ENCODE results near the gene AKAP13. TPM values are rescaled to one million over a fixed set of nuclear protein-coding genes. Genes with fewer than 3 reads are reported as not detected.

The AKAP13 gene
- polyA plus RNA-seq, 1 experiment, result 13.6 TPM

DNA sequence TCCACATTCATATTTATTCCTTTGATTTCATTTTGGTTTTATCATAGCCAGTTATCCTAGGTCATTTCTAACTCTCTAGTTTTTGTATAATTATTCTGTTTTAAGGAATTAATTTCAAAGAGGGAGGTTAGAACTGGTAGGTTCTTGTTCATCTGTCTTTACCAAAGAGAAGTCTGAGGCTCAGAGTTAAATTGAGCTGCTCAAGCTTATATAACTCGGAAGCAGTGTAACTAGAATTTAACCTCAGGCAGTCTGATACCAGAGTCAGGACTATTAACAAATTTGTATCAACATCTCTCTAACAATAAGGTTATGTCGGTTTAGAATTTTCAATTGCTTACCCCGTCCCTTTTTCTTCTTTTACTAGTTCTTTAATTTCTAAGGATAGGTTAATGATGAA lies 84.1 kb downstream of the AKAP13 start:
- Histone ChIP-seq H3K27me3 (ENCODE audit: control insufficient read depth, insufficient read depth, low read length) (no peaks in the 10 kb centered on the region), H3K4me3 (ENCODE audit: low read depth, low read length) (no peak overlapping the region), H3K36me3 (ENCODE audit: control insufficient read depth, insufficient read depth, low read length) (no peaks in the 10 kb centered on the region)
- POLR2A ChIA-PET, result interaction anchor here (0.6 kb wide), 1 partner anchor 49 kb away, joined by 4 read pairs; no protein-coding TSS in a partner anchor
- TF ChIP-seq, protein P1, sequence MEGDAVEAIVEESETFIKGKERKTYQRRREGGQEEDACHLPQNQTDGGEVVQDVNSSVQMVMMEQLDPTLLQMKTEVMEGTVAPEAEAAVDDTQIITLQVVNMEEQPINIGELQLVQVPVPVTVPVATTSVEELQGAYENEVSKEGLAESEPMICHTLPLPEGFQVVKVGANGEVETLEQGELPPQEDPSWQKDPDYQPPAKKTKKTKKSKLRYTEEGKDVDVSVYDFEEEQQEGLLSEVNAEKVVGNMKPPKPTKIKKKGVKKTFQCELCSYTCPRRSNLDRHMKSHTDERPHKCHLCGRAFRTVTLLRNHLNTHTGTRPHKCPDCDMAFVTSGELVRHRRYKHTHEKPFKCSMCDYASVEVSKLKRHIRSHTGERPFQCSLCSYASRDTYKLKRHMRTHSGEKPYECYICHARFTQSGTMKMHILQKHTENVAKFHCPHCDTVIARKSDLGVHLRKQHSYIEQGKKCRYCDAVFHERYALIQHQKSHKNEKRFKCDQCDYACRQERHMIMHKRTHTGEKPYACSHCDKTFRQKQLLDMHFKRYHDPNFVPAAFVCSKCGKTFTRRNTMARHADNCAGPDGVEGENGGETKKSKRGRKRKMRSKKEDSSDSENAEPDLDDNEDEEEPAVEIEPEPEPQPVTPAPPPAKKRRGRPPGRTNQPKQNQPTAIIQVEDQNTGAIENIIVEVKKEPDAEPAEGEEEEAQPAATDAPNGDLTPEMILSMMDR (IDR thresholded peaks at IDR 0.05; ENCODE audit: insufficient read depth, low read depth, low read length), result no peak
- DNase-seq (ENCODE audit: low read depth), result no peak
- CTCF ChIA-PET, result interaction anchor here (1.2 kb wide), 1 partner anchor 34 kb away, joined by 3 read pairs; no protein-coding TSS in a partner anchor

DNA sequence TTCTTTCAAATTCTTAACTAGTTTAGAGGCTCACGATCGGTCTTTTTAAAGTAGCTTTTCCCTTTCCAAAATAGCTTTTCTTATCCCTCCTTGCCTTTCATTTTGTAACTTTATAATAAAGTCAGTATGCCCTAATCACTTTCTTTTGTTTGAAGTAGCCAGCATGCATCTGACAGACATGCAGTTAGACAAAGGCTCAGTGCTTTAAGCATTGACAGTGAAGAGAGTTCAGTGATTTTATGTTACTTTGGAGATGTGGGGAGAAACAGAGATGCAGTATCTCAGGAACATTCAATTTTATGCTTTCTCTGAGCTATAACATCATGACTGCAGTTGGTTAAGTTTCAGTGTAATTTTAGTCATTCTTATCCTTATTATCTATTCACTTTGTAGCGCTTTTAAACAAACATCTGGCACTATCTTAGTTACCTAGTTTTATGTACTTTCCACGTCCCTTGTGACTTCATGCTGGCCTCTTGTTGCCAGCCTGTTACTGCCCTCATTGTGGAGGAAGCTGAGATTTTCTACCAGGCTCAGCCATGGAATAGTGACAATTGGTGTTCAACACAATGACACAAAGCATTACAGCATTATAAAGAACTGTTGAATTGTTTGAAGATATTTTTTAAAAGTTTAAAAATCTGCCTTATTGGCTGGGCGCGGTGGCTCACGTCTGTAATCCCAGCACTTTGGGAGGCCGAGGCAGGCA lies 90.3 kb downstream of the AKAP13 start:
- H3K4me3 ChIP-seq (ENCODE audit: low read depth, low read length), result no peak overlapping the region
- POLR2A ChIA-PET, result no interaction called here
- H3K27me3 ChIP-seq (ENCODE audit: control insufficient read depth, insufficient read depth, low read length), result no peaks in the 10 kb centered on the region
- TF ChIP-seq, protein P1 (IDR thresholded peaks at IDR 0.05; ENCODE audit: insufficient read depth, low read depth, low read length), result no peak
- DNase-seq (ENCODE audit: low read depth), result no peak
- CTCF ChIA-PET, result no interaction called here
- no peaks in the 10 kb centered on the region for H3K36me3 ChIP-seq (ENCODE audit: control insufficient read depth, insufficient read depth, low read length)

DNA sequence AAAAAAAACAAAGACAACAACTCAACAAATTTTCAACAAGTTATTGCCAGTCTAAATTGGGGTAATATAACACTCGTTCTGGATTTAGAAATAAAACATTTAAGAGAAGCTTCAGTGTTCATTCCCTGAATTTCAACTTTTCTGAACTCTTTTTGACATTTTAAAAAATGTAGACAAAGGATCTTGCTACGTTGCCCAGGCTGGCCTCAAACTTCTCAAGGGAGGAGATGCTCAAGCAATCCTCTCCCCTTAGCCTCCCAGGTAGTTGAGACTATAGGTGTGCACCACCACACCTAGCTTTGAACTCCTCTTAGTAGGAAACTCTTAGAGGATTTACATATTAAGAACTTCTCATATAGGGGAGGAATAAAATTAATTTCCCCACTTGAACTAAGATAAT lies 91.9 kb downstream of the AKAP13 start:
- H3K36me3 ChIP-seq (ENCODE audit: control insufficient read depth, insufficient read depth, low read length), result no peaks in the 10 kb centered on the region
- ChIA-PET CTCF (no interaction called here), POLR2A (interaction anchor here (0.6 kb wide), 1 partner anchor 892 kb away, joined by 3 read pairs; no protein-coding TSS in a partner anchor)
- DNase-seq (ENCODE audit: low read depth), result no peak
- no peaks in the 10 kb centered on the region for H3K27me3 ChIP-seq (ENCODE audit: control insufficient read depth, insufficient read depth, low read length)
- TF ChIP-seq, protein P1 (IDR thresholded peaks at IDR 0.05; ENCODE audit: insufficient read depth, low read depth, low read length), result no peak
- H3K4me3 ChIP-seq (ENCODE audit: low read depth, low read length), result no peak overlapping the region

DNA sequence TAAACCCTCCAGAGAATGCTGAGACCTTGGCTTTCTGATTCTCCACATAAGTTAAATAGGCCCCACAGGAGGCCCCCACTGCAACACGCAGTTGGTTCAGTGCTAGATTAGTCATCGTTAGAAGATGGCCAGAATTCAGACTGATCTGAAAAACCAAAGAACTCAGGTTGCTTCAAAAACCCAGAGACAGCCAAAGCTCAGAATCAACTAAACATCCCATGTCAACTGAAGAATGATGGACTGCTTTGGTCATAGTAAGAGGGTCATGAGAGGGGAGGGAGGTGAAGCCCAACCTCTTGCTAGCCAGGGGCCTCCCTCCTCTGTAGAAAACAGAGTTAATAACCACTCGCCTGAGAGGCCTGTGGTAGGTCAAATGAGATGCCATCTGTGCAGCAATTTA lies 93.1 kb downstream of the AKAP13 start:
- ChIA-PET CTCF (interaction anchor here (0.8 kb wide), 1 partner anchor 11 kb away, joined by 3 read pairs; no protein-coding TSS in a partner anchor), POLR2A (no interaction called here)
- H3K27me3 ChIP-seq (ENCODE audit: control insufficient read depth, insufficient read depth, low read length), result no peaks in the 10 kb centered on the region
- DNase-seq (ENCODE audit: low read depth), result no peak
- no peaks in the 10 kb centered on the region for H3K36me3 ChIP-seq (ENCODE audit: control insufficient read depth, insufficient read depth, low read length)
- TF ChIP-seq, protein P1 (IDR thresholded peaks at IDR 0.05; ENCODE audit: insufficient read depth, low read depth, low read length), result no peak
- H3K4me3 ChIP-seq (ENCODE audit: low read depth, low read length), result no peak overlapping the region

DNA sequence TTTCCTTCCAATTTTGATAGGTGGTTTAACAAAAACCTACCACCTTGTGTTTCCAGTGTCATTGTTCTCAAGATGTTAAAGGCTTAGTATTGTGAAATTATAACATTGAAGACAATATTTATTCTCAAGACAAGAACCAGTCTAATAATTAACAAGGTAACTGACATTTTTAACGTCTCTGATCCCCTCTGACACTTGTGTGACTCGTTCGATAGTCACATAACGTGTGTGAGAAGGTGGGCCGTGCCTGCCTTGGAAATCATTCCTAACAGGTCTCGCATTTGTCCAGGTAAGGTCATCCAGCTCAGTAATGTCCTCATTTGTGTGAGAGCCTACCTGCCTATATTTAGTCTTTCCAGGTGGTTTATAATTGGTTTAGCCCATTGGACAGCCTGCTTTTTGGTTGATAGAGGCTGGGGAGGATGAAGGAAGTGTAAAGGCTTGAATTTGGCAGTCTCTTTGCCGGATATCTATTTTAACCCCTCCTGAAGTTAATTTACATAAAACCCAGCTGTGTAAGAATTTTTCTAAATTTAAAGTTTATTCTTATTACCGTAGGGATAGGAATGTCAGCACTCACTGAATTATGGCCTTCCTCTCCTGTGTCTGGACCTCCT lies 94.4 kb downstream of the AKAP13 start:
- TF ChIP-seq, protein P1 (IDR thresholded peaks at IDR 0.05; ENCODE audit: insufficient read depth, low read depth, low read length), result no peak
- POLR2A ChIA-PET, result no interaction called here
- no peak overlapping the region for H3K4me3 ChIP-seq (ENCODE audit: low read depth, low read length)
- no peaks in the 10 kb centered on the region for H3K27me3 ChIP-seq (ENCODE audit: control insufficient read depth, insufficient read depth, low read length)
- CTCF ChIA-PET, result interaction anchor here (0.8 to 2.3 kb wide), 4 partner anchors 11 to 178 kb away, joined by 3 to 13 read pairs (median 7); no protein-coding TSS in a partner anchor
- DNase-seq (ENCODE audit: low read depth), result no peak
- no peaks in the 10 kb centered on the region for H3K36me3 ChIP-seq (ENCODE audit: control insufficient read depth, insufficient read depth, low read length)

Data from BJ (cell line).